8988T (cell line): ENCODE measurements around the gene HOTAIR.
A peak's percentile ranks its signal among the peaks of the same experiment; 100 is the strongest.

ENCODE experiments used
- DNase-seq: peaks from one replicate; pipeline ENCODE4 v3.0.0; 2011

The HOTAIR gene

GRCh38 chr12:53974084-53975063 lies at the start of gene HOTAIR:
Gene HOTAIR (minus strand): TSS chr12:53974954.
- DNase-seq, result no peak

GRCh38 chr12:54024127-54024526 lies 49.4 kb upstream of the HOTAIR start:
- DNase-seq, result no peak

DNA sequence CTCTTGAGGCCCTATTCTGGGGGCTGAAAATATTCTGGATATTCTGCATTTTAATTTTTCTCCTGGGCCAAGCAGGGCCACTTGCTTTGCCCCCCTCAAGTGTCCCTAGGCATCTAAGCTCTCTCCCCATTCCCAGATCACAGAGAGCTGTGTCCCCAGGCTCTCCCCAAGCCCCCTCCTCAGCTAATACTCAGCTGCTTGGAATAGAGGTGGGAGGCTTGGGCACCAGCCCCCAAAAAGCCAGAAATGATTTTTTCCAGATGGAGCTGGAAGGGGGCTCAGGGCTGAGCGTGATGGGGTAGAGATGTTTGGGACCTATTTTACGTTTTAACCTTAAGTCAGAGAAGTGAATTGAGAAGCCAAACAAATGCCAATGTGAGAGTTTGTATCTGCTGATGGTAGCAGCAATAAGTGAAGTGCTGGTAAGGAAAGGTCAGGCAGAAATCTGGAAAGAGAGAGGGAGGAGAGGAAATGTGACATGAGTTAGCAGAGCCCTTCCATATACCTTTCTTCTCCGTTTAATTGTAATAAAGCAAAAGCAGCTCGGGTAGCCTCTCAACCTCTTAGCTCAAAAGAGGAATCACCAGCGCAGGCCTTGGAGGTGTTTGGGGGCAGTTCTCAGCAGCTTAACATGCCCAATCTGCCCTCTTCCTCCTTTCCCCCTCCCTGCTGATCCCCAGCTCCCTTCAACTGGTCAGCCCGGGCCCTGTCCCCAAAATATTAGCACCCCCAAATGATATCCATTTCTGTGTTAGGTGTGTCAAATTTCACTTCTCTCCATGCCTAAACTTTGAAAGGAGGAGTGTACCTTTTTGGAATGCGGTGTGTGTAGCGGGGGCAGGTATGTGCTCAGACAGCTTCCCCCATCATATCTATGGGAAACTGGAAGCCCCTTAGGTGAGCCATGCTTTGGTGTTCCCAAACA lies 48.5 kb upstream of the HOTAIR start:
- DNase-seq, result no peak

DNA sequence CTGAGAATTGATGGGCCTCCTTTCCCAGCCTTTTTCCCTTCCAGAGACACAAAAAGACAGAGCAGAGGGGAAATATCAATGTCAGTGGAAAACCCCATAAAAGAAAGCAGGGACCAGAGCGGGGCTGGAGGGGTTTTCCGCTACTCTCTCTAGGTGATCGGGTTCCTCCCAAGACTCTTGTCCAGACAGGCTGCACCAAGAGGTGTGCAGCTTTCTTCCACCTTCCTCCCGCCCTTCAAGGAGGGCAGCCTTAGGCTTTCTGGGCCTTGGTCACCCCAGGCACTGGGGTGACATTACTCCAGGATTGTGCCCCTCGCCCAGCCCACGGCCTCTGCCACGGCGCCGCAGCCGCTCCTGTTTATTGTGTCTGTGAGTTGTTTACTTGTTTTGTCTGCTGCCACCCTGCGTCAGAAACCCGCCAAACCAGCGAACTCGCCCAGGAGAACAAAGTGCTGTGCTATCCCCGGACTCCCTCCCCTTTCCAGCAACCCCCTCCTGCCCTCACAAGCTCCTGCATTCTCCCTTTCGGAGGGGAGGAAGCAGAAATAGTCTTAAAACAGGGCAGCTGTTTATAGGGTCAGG lies 46.8 kb upstream of the HOTAIR start:
- DNase-seq, result no peak

DNA sequence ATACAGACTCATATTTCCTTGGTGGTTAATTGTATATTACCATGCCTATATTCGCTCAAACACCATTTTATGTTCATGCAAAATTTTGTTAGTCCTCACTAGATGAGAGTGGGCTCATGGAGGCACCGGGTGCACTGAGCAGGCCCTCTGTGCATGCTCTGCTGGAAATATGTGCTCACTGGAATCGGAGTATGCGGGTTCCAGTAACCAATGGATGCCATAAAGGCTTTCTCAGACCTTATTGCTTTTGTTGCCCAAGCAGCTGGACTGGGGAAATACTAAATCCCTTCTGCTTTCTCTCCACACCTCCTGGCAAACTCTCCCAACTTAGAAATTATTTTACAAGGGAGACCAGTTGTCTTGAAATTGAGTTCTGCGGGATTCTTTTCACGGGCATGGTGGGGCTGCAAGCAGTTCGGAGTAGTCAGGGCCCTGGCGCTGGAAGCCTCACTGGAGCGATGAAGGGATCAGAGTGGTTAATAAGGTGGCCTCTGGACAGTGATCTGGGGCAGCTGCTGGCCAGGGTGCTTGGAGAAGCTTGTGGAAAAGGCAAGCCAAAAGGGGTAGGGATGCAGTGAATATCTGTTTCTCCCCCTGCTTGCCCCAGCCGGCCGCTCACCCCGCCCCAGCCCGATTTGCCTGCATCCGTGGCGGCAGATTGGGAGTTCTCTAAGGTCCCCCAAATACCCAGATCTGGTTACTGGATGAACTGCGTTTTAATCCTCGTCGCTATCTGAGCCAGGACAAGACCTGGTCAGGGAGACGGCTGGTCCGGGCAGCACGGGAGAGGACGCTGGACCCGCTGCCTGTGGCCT lies 46.0 kb upstream of the HOTAIR start:
- DNase-seq, result no peak

DNA sequence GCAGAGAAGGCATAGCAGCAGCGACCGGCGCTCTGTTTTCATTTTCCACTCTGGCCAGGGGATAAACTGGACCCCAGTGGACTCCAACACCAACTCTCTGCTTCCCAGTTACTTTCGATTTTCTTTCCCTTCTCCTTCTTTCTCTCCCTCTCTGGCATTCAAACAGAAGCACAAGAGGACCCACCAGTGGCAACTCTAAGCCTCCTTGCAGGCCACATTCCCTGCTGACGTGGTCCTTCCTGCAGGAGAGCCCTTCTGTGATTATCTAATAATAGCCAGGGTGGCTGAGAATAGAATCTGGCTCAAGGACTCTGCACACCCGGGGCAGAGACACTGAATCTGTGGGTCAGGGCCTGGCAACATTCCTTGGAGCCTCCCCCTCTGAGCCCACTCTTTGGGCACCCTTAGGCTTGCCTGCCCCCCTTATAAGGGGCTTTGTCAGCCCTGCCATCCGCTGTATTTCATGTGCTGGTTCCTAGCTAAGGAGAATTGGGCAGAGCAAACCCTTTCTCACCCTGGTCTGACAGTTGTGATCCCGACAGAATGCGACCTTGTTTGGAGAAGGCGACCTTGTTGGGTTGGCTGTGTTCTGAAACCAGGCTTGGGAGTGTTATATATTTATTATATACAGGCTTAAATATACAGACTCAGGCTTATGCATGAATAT lies 45.3 kb upstream of the HOTAIR start:
- DNase-seq, result no peak

DNA sequence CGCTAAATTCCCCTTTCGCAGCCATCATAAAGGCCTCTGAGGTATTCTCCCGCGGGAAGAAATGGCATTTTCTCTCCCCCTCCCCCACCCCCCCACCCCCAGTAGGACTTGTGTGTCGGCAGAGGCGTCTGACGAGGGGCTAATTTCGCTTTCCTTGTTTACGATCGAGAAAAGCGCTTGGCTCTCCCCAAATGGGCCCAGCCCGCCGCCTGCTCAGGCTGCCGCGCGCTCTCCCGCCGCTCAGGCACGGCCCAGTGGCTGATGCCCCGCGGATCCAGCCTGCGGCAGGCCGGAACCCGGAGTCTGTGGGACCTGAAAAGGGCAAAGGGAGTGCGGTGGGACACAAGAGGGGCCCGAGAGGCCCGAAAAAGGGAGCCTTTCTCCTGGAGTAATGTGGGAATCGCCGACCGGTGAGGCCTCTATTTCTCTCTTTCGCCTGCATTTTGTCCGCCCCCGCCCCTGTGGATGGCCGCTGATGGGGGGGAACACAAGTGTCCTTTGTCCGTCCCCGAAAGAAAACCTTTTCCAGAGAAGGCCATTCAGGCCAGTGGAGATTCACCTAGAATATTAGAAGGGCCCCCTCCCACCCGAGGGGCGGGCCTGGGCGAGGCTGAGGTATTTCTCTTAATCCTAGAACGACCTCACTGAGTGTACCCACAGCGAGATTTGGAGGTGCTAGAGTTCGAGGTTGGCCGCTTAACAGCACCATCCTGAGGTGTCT lies 44.5 kb upstream of the HOTAIR start:
- DNase-seq, result no peak

DNA sequence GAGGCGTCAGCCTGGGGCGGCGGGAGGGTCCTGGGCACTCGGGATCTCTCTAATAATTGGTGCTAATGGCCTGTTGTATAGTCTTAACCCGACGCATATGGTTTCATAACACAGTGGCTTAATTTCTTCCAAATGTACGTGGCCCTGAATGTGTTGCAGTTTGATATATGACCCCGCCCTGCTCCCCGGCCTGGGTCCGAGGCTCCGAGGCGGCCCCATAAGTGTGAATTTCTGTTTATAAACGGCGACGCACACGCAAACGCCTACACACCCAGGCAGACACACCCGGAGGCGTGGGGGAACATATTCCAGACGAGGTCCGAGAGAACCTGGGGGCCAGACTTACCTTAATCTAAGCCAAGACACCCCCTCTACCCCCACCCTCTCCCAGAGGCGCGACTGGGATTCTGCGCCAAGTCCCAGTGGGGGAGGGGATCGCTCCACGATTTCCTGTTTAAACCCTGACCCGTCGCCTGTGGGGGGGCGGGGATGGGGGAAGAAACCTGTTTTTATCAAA lies 43.8 kb upstream of the HOTAIR start:
- no peak for DNase-seq

DNA sequence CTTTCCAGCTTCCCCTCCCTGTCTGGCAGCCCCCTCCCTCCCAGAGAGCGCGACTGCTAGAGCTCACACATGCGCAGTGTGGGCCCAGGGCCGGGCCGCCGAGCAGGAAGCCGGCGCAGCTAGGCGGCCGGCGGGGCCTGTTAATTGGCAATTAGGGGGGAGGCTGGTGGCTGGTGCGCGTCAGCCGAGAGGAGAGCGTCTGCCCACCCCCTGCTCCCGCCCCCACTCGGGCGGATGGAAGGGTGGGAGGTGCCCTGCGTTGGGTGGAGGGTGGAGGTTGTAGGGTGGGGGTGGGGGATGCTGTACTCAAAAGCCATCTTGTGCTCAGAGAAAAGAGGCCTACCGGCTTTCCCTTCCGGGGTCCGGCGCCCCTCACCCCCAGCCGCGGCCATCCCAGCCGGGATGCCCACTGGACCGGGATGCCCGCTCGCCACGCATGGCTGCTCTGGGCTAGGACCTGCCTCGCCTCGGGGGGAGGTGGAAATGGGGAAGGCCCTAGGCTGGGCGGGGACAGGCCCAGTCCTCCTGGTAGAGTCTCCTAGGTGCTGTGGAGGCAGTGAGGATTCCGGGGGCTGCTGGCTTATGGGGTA lies 43.2 kb upstream of the HOTAIR start:
- DNase-seq, result peak; percentile 95

DNA sequence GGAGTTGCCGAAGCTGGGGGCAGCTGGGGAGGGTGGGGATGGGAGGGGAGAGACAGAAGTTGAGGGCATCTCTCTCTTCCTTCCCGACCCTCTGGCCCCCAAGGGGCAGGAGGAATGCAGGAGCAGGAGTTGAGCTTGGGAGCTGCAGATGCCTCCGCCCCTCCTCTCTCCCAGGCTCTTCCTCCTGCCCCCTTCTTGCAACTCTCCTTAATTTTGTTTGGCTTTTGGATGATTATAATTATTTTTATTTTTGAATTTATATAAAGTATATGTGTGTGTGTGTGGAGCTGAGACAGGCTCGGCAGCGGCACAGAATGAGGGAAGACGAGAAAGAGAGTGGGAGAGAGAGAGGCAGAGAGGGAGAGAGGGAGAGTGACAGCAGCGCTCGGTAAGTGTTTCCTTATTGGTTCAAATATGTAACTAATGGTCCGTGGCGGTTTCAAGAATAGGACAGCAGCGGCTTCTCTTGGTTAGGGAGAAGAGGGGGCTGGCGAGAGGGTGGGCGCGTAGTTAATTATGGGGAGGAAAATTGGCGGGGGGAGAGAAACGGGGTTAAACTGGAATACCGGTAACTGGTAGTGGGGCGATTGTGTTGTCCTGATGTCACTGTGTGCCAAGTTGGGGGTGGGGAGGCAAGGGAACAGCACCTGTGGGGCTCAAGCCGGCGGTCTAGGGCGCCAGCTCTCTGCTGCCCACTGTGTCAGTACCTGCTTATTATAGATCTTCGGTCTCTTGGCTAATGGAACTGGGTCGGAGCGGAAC lies 42.5 kb upstream of the HOTAIR start:
- peak; percentile 80 for DNase-seq

GRCh38 chr12:54016478-54016964 lies 41.8 kb upstream of the HOTAIR start:
- no peak for DNase-seq

DNA sequence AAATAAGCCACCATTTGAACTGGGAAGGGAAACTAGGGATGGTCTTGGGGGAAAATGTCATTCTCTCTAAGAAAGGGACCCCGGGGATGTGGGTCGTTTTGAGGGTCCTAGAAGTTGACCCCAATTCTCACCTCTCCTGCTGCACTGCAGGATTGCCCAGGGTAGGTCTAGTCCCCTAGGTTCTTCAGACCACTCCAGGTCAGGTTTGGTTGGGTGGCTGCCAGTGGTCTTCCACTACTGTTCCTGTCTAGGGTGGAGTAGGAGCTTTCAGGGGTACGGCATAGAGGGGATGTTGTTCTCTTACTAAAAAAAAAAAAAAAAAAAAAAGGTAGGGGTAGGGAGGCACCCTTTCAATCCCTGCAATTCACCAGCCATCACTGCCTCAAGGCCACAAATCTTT lies 41.3 kb upstream of the HOTAIR start:
- no peak for DNase-seq

DNA sequence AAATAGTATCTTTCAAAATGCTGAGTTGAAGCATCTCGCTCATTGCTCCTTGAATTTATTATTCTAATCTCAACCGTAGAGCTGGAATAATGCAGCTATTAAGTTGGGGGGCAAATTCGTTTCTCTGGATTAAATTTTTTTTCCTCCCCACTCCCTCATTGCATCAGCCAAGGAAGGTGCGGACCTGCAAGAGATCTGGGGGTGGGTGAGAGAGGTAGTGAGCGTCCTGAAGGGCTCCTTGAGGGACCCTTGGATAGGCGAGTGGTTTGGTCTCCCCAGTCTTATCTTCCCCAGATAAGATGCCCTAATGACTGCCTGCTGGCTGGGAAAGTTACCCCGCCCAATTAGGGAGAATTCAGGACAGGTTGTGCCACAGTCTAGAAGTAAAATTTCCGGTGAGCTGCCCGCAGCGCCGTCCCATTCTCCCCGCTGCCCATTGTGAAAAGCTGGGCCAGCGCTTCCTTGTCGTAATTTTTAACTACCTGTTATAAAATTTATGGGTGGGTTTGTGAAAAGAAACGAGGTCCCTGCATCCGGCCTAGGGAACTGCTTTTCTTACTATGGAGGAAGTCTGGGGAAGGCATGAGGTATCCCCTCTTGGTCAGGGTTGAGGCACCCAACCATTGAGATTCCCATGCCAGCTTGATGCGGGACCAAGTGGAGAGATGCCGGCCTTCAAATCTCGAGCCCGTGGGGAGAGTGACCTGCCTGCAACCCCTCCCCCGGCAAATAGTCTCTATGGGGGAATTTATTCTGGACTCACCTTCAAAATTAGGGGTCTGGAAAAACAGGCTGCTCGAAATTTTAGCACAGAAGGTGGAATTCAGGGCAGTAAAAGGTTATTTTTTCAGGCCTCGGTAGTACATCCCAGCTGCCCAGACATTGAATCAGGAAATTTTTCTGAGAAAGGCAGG lies 40.5 kb upstream of the HOTAIR start:
- no peak for DNase-seq

GRCh38 chr12:54014377-54015017 lies 39.7 kb upstream of the HOTAIR start:
- DNase-seq, result no peak

DNA sequence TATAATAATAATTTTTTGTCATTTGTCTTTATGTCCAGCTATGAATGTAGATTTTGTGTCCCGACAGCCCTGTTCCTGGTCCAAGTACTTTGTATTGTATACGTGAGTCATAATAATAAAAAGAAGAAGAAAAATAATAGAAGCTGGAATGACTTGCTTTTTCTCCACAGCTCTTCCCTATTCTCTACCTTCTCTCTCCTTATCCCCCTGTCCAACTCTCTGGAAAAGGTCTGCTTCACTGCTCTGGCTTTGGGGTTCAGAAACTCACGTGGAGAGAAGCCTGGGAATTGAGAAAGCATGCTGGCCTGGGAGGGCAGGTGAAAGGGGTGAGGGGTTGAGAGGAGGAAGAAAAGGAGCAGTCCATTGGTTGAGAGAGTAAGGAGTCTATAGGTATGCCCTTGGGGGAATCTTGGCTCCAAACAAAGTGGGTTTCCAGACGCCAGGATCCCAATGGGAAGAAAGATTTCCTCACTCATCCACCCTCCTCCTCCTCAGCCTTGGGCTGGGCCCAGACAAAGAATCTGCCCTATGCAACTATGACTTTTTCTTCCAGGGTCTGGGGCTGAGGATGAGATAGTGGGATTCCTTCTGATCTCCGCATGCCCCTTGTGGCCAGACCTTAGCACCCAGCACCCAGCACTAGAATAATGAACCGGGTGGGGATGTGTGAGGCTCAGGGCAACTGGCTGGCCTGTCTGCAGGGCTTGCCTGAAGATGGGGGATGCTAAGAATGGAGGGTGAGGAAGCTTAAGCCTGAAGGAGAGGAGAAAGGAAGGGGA lies 38.1 kb upstream of the HOTAIR start:
- peak; percentile 81 for DNase-seq

DNA sequence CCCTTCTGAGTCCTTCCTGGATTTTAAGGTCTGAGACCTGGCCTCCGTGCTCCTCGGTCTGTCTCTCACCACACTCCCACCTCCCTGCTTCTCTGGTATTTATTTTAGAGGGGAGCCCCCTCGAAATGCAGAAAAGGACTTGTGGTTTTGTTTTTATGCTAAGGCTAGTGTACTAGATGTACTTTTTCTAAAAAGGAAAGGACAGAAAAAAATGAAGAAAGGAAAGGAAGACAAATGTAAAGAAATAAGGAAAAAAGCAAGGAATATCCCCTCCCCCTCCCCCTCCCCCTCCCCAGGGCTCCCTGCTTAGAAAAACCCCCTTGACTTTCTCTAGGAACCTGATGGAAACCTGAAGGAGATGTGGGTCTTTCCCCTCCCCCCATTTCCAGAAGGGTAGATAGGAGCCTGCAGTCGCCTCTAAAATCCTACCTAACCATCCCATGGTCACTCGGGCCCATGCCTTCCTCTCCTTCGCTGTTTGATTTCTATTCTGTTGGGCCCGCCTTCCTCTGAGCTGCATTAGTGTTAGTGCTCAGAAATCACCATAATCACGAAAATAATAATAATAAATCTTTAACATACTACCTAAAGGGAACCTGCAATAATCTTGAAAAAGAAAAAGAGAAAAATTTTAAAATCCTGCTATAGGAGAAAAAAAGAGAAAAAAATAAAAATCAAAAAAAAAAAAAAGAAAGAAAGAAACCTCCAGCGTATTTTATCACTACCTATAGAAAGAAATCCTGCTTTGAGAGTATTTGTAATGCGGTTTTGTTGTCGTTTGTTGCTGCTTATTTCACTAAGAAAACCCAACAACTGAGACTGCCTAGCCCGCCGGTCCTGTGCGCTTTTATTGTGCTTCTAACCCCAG lies 37.1 kb upstream of the HOTAIR start:
- DNase-seq, result no peak
